Measurements from ENCODE around the gene KLHL13.

Gene KLHL13

DNA sequence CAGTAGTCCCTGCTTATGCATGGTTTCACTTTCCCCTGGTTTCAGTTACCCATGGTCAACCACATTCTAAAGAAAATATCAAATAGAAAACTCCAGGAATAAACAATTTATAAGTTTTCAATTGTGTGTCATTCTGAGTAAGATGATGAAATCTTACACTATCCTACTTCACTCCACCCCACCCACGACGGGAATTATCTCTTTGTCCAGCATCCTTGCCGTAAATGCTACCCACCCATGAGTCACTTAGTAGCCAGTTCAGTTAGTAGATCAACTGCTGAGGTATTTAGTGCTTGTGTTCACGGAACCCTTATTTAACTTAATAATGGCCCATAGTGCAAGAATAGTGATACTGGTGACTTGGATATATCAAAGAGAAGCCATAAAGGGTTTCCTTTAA, 91.4 kb downstream of the KLHL13 start:
- Histone ChIP-seq H3K79me2 (ENCODE audit: insufficient read depth, low read length) (no peaks in the 10 kb centered on the region), H4K20me1 (ENCODE audit: insufficient read depth, low read length, poor library complexity, severe bottlenecking) (no peaks in the 10 kb centered on the region), H3K4me3 (ENCODE audit: low read length, poor library complexity, severe bottlenecking) (no peak overlapping the region), H3K9me2 (replicated peaks; ENCODE audit: low read depth, low read length) (no peaks in the 10 kb centered on the region), H3K4me1 (ENCODE audit: insufficient read depth, low read length, poor library complexity, severe bottlenecking) (no peaks in the 10 kb centered on the region), H3K36me3 (ENCODE audit: insufficient read depth, low read length) (no peaks in the 10 kb centered on the region), H3K9ac (ENCODE audit: low read depth, low read length, poor library complexity, severe bottlenecking) (no peak overlapping the region), H3K27me3 (ENCODE audit: insufficient read depth, low read length, poor library complexity, severe bottlenecking) (no peaks in the 10 kb centered on the region), H3K4me2 (ENCODE audit: low read depth, low read length, poor library complexity, severe bottlenecking) (no peak overlapping the region), H3F3A (ENCODE audit: low read depth) (no peaks in the 10 kb centered on the region), H3K9me3 (ENCODE audit: insufficient read depth, low read depth, low read length) (no peaks in the 10 kb centered on the region), H2AFZ (ENCODE audit: low read length) (no peak overlapping the region)
- TF ChIP-seq, protein P1, sequence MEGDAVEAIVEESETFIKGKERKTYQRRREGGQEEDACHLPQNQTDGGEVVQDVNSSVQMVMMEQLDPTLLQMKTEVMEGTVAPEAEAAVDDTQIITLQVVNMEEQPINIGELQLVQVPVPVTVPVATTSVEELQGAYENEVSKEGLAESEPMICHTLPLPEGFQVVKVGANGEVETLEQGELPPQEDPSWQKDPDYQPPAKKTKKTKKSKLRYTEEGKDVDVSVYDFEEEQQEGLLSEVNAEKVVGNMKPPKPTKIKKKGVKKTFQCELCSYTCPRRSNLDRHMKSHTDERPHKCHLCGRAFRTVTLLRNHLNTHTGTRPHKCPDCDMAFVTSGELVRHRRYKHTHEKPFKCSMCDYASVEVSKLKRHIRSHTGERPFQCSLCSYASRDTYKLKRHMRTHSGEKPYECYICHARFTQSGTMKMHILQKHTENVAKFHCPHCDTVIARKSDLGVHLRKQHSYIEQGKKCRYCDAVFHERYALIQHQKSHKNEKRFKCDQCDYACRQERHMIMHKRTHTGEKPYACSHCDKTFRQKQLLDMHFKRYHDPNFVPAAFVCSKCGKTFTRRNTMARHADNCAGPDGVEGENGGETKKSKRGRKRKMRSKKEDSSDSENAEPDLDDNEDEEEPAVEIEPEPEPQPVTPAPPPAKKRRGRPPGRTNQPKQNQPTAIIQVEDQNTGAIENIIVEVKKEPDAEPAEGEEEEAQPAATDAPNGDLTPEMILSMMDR (conservative IDR thresholded peaks at IDR 0.05; ENCODE audit: low read length), result no peak
- no peak for TF ChIP-seq EZH2phosphoT487 (IDR thresholded peaks at IDR 0.05; ENCODE audit: borderline replicate concordance)

DNA sequence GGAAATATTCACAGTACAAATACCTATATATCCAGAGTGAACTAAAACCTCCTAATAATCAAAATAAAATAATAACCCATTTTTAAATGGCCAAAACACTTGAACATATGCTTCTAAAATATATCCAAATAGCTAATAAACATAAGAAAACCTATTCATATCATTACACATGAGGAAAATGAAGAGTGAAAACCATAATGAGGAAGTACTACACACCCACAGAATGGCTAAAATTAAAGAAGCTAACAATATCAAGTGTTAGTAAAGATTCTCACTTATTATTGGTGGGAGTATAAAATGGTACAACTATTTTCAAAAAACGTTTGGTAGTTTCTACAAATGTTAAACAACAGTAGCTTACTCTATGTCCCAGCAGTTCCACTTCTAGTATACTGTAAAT, 92.1 kb downstream of the KLHL13 start:
- Histone ChIP-seq H3K27me3 (ENCODE audit: insufficient read depth, low read length, poor library complexity, severe bottlenecking) (no peaks in the 10 kb centered on the region), H3K4me1 (ENCODE audit: insufficient read depth, low read length, poor library complexity, severe bottlenecking) (no peaks in the 10 kb centered on the region), H3K4me3 (ENCODE audit: low read length, poor library complexity, severe bottlenecking) (no peak overlapping the region), H3K9me2 (replicated peaks; ENCODE audit: low read depth, low read length) (no peaks in the 10 kb centered on the region), H4K20me1 (ENCODE audit: insufficient read depth, low read length, poor library complexity, severe bottlenecking) (no peaks in the 10 kb centered on the region), H3K9me3 (ENCODE audit: insufficient read depth, low read depth, low read length) (no peaks in the 10 kb centered on the region), H3K9ac (ENCODE audit: low read depth, low read length, poor library complexity, severe bottlenecking) (no peak overlapping the region), H3F3A (ENCODE audit: low read depth) (no peaks in the 10 kb centered on the region), H3K36me3 (ENCODE audit: insufficient read depth, low read length) (no peaks in the 10 kb centered on the region), H3K79me2 (ENCODE audit: insufficient read depth, low read length) (no peaks in the 10 kb centered on the region), H3K4me2 (ENCODE audit: low read depth, low read length, poor library complexity, severe bottlenecking) (no peak overlapping the region), H2AFZ (ENCODE audit: low read length) (no peak overlapping the region)
- no peak for TF ChIP-seq EZH2phosphoT487 (IDR thresholded peaks at IDR 0.05; ENCODE audit: borderline replicate concordance)
- TF ChIP-seq, protein P1 (conservative IDR thresholded peaks at IDR 0.05; ENCODE audit: low read length), result no peak

DNA sequence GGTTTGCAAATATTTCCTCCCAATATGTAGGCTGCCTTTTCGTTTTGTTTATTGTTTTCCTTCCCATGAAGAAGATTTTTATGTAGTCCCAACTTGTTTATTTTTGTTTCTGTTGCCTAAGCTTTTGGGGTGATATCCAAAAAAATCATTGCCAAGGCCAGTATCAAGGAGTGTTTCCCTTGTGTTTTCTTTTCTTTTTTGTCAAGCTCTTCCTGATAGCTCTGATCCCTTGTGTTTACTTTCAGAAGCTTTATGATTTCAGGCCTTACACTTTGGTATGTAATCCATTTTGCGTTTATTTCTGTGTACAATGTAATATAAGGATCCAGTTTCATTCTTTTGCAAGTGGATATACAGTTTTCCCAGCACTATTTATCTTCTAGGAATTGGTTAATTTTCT, 93.9 kb downstream of the KLHL13 start:
- no peaks in the 10 kb centered on the region for H3K27me3 ChIP-seq (ENCODE audit: insufficient read depth, low read length, poor library complexity, severe bottlenecking)
- no peak overlapping the region for H3K4me3 ChIP-seq (ENCODE audit: low read length, poor library complexity, severe bottlenecking)
- no peaks in the 10 kb centered on the region for H3K79me2 ChIP-seq (ENCODE audit: insufficient read depth, low read length)
- H3K36me3 ChIP-seq (ENCODE audit: insufficient read depth, low read length), result no peaks in the 10 kb centered on the region
- no peaks in the 10 kb centered on the region for H3K4me1 ChIP-seq (ENCODE audit: insufficient read depth, low read length, poor library complexity, severe bottlenecking)
- TF ChIP-seq EZH2phosphoT487 (IDR thresholded peaks at IDR 0.05; ENCODE audit: borderline replicate concordance), result no peak
- TF ChIP-seq, protein P1 (conservative IDR thresholded peaks at IDR 0.05; ENCODE audit: low read length), result no peak
- H2AFZ ChIP-seq (ENCODE audit: low read length), result no peak overlapping the region
- no peaks in the 10 kb centered on the region for H3F3A ChIP-seq (ENCODE audit: low read depth)
- H4K20me1 ChIP-seq (ENCODE audit: insufficient read depth, low read length, poor library complexity, severe bottlenecking), result no peaks in the 10 kb centered on the region
- no peak overlapping the region for H3K9ac ChIP-seq (ENCODE audit: low read depth, low read length, poor library complexity, severe bottlenecking)
- H3K4me2 ChIP-seq (ENCODE audit: low read depth, low read length, poor library complexity, severe bottlenecking), result no peak overlapping the region
- H3K9me2 ChIP-seq (replicated peaks; ENCODE audit: low read depth, low read length), result no peaks in the 10 kb centered on the region
- no peaks in the 10 kb centered on the region for H3K9me3 ChIP-seq (ENCODE audit: insufficient read depth, low read depth, low read length)

All from Loucy (cell line).